H1 (cell line): ENCODE results near the gene ZFP36L1. TPM values are rescaled to one million over a fixed set of nuclear protein-coding genes. Genes with fewer than 3 reads are reported as not detected.

Experiments
- CTCF ChIA-PET: fragments of 300-600 bp; sonication (Branson Sonifier 250); formaldehyde crosslinking; loops from one replicate; lab custom pipeline; 2021; ENCODE audit not compliant: partially characterized antibody; lab: Charles Lee
- POLR2A ChIA-PET: fragments of 300-600 bp; sonication (Branson Sonifier 250); formaldehyde crosslinking; loops from one replicate; lab custom pipeline; 2021; ENCODE audit warnings: inconsistent platforms; ENCODE audit not compliant: partially characterized antibody; lab: Charles Lee
- DNase-seq, 2 experiments: peaks; one replicate each; pipeline versions ENCODE4 v3.0.0 to v3.0.0-alpha.2; 2010 to 2022; ENCODE audit warnings: low spot score in 2 of 2, low read depth in 1 of 2, mixed read lengths in 1 of 2
- FAIRE-seq: peaks from 2 replicates; lab custom pipeline; 2011; peaks lifted over from hg19 to GRCh38; lab: Jason Lieb, UNC
- H2AFZ ChIP-seq: 2 replicates; pipeline ENCODE4 v1.8.1; 2012; ENCODE audit warnings: low read length, inconsistent platforms
- H2AK5ac ChIP-seq: 2 replicates; pipeline ENCODE4 v1.6.1; 2013; ENCODE audit warnings: low read depth, low read length
- H2BK120ac ChIP-seq: replicated peaks from 2 replicates; pipeline ENCODE3; 2013; ENCODE audit warnings: low read depth, low read length, inconsistent platforms
- H2BK12ac ChIP-seq: 2 replicates; pipeline ENCODE4 v1.6.1; 2013; ENCODE audit warnings: low read depth, low read length
- H2BK15ac ChIP-seq: 2 replicates; pipeline ENCODE4 v1.6.1; 2013; ENCODE audit warnings: low read length
- H2BK20ac ChIP-seq: 2 replicates; pipeline ENCODE4 v1.6.1; 2013; ENCODE audit warnings: low read length
- H2BK5ac ChIP-seq: 2 replicates; pipeline ENCODE4 v1.6.1; 2013; ENCODE audit warnings: low read depth, low read length
- H3K14ac ChIP-seq: 2 replicates; pipeline ENCODE4 v1.6.1; 2013; ENCODE audit warnings: inconsistent platforms; ENCODE audit not compliant: insufficient read length
- H3K18ac ChIP-seq: 2 replicates; pipeline ENCODE4 v1.6.1; 2013; ENCODE audit warnings: low read length; ENCODE audit errors: extremely low read depth
- H3K23ac ChIP-seq: 2 replicates; pipeline ENCODE4 v1.6.1; 2013; ENCODE audit warnings: inconsistent platforms; ENCODE audit not compliant: insufficient read length
- H3K23me2 ChIP-seq: 2 replicates; pipeline ENCODE4 v1.6.1; 2013; ENCODE audit warnings: low read depth, low read length
- H3K27ac ChIP-seq: 2 replicates; pipeline ENCODE4 v1.6.1; 2011; ENCODE audit warnings: low read depth, low read length, inconsistent platforms
- H3K27me3 ChIP-seq, 4 experiments: replicated peaks in 1 of 4; 1 replicate in 1 of 4; 2 replicates in 3 of 4; pipeline versions ENCODE4 v1.6.1 to v1.8.1; 2011 to 2013; ENCODE audit warnings: low read length in 3 of 4, mild to moderate bottlenecking in 3 of 4, inconsistent platforms in 2 of 4, mixed read lengths in 2 of 4, moderate library complexity in 1 of 4; ENCODE audit not compliant: control insufficient read depth in 3 of 4, insufficient read depth in 3 of 4; ENCODE audit errors: extremely low read depth in 1 of 4
- H3K36me3 ChIP-seq, 4 experiments: 2 replicates each; pipeline versions ENCODE4 v1.6.1 to v1.8.1; 2011 to 2013; ENCODE audit warnings: mild to moderate bottlenecking in 4 of 4, low read length in 3 of 4, moderate library complexity in 2 of 4, control low read depth in 1 of 4, inconsistent platforms in 1 of 4; ENCODE audit not compliant: insufficient read depth in 4 of 4, control insufficient read depth in 2 of 4
- H3K4ac ChIP-seq: replicated peaks from 2 replicates; pipeline ENCODE3; 2013; ENCODE audit warnings: low read length, low read depth, mixed read lengths, inconsistent platforms; ENCODE audit not compliant: insufficient read length
- H3K4me1 ChIP-seq, 4 experiments: replicated peaks in 1 of 4; 1 replicate in 1 of 4; 2 replicates in 3 of 4; pipeline versions ENCODE4 v1.6.1 to v1.8.1; 2011 to 2013; ENCODE audit warnings: low read length in 3 of 4, inconsistent platforms in 2 of 4, mixed read lengths in 1 of 4; ENCODE audit not compliant: insufficient read depth in 4 of 4, control insufficient read depth in 3 of 4
- H3K4me2 ChIP-seq, 2 experiments: 2 replicates each; pipeline versions ENCODE4 v1.6.1 to v1.8.1; 2011 to 2013; ENCODE audit warnings: low read depth in 2 of 2, low read length in 2 of 2, control low read depth in 1 of 2, inconsistent platforms in 1 of 2, mild to moderate bottlenecking in 1 of 2; ENCODE audit not compliant: insufficient read depth in 1 of 2
- H3K4me3 ChIP-seq, 4 experiments: fragments of 200-600, 300-600 bp in 1 of 4; sonication (generic), shearing (Covaris generic), sonication (Bioruptor Twin) in 1 of 4; 2 replicates each; pipeline versions ENCODE4 v1.5.1 to v1.8.1; 2011 to 2016; ENCODE audit warnings: low read length in 4 of 4, low read depth in 3 of 4, control low read depth in 2 of 4, inconsistent platforms in 2 of 4, mild to moderate bottlenecking in 2 of 4, mixed read lengths in 1 of 4, moderate library complexity in 1 of 4; ENCODE audit not compliant: insufficient read depth in 2 of 4; ENCODE audit errors: extremely low read depth in 1 of 4
- H3K56ac ChIP-seq: replicated peaks from 2 replicates; pipeline ENCODE3; 2013; ENCODE audit warnings: low read depth, mild to moderate bottlenecking, mixed read lengths, low read length, inconsistent platforms; ENCODE audit not compliant: insufficient read length
- H3K79me1 ChIP-seq: 2 replicates; pipeline ENCODE4 v1.6.1; 2013; ENCODE audit warnings: low read depth, low read length, control low read depth
- H3K79me2 ChIP-seq, 2 experiments: 2 replicates each; pipeline versions ENCODE4 v1.6.1 to v1.8.1; 2012 to 2013; ENCODE audit warnings: low read length in 2 of 2, mild to moderate bottlenecking in 2 of 2, inconsistent platforms in 1 of 2; ENCODE audit not compliant: insufficient read depth in 2 of 2, control insufficient read depth in 1 of 2
- H3K9ac ChIP-seq, 4 experiments: replicated peaks in 1 of 4; 1 replicate in 1 of 4; 2 replicates in 3 of 4; pipeline versions ENCODE4 v1.6.1 to v1.8.1; 2011 to 2013; ENCODE audit warnings: low read depth in 3 of 4, low read length in 3 of 4, control low read depth in 2 of 4, mild to moderate bottlenecking in 2 of 4, moderate library complexity in 2 of 4, inconsistent platforms in 1 of 4; ENCODE audit errors: extremely low read depth in 1 of 4
- H3K9me3 ChIP-seq, 2 experiments: 2 replicates each; pipeline versions ENCODE4 v1.6.1 to v1.8.1; 2012 to 2013; ENCODE audit warnings: mild to moderate bottlenecking in 2 of 2, moderate library complexity in 2 of 2, control low read depth in 1 of 2, inconsistent platforms in 1 of 2, low read depth in 1 of 2, low read length in 1 of 2, mixed read lengths in 1 of 2; ENCODE audit not compliant: insufficient read depth in 2 of 2
- H4K20me1 ChIP-seq, 2 experiments: replicated peaks in 1 of 2; 2 replicates each; pipeline versions ENCODE3 to v1.8.1; 2011 to 2013; ENCODE audit warnings: inconsistent platforms in 2 of 2, low read length in 2 of 2, mild to moderate bottlenecking in 1 of 2; ENCODE audit not compliant: insufficient read depth in 2 of 2, control insufficient read depth in 1 of 2
- H4K5ac ChIP-seq: 2 replicates; pipeline ENCODE4 v1.6.1; 2013; ENCODE audit warnings: low read length, low read depth, mixed read lengths, inconsistent platforms; ENCODE audit not compliant: insufficient read length
- H4K8ac ChIP-seq: 2 replicates; pipeline ENCODE4 v1.8.0; 2013; ENCODE audit warnings: mild to moderate bottlenecking, moderate library complexity, low read length, inconsistent platforms; ENCODE audit not compliant: insufficient read depth; ENCODE audit errors: extremely low read depth
- H4K91ac ChIP-seq: replicated peaks from 2 replicates; pipeline ENCODE3; 2013; ENCODE audit warnings: low read length, mixed read lengths, inconsistent platforms; ENCODE audit not compliant: insufficient read length
- EZH2 ChIP-seq: fragments of 200-600 bp; sonication (generic); IDR thresholded peaks from 2 replicates; pipeline ENCODE4 v1.7.1; 2012; ENCODE audit warnings: low read depth, mild to moderate bottlenecking, moderate library complexity, low read length, inconsistent platforms; ENCODE audit not compliant: severe bottlenecking
- JUND ChIP-seq: IDR thresholded peaks from 2 replicates; pipeline ENCODE4 v1.6.1; 2011; ENCODE audit warnings: mild to moderate bottlenecking, improper control_type of control experiment, low read length
- KDM5A ChIP-seq: fragments of 200-600 bp; IDR thresholded peaks from 2 replicates; pipeline ENCODE4 v1.7.1; 2012; ENCODE audit warnings: mild to moderate bottlenecking, low read length, inconsistent platforms, mixed read lengths
- POLR2A ChIP-seq, 2 experiments: IDR thresholded peaks; 1 replicate in 1 of 2; 2 replicates in 1 of 2; pipeline ENCODE4 v1.6.1; 2011; ENCODE audit warnings: low read depth in 2 of 2, low read length in 2 of 2, mild to moderate bottlenecking in 2 of 2; ENCODE audit errors: control extremely low read depth in 1 of 2
- RFX5 ChIP-seq: IDR thresholded peaks from 2 replicates; pipeline ENCODE4 v1.6.1; 2011; ENCODE audit warnings: low read depth, low read length, improper control_type of control experiment, borderline replicate concordance
- SAP30 ChIP-seq: fragments of 300-600 bp; sonication (generic); IDR thresholded peaks from 2 replicates; pipeline ENCODE4 v1.7.1; 2012; ENCODE audit warnings: low read length, moderate library complexity, mild to moderate bottlenecking, inconsistent platforms; ENCODE audit not compliant: insufficient read depth, insufficient replicate concordance
- SUZ12 ChIP-seq: fragments of 200-600 bp; sonication (generic); IDR thresholded peaks from 2 replicates; pipeline ENCODE4 v1.6.1; 2012; ENCODE audit warnings: mild to moderate bottlenecking, inconsistent platforms, low read length, moderate library complexity, mixed read lengths
- TCF12 ChIP-seq: IDR thresholded peaks from 2 replicates; pipeline ENCODE4 v1.6.1; 2011; ENCODE audit warnings: low read depth, mild to moderate bottlenecking, low read length
- WGBS, 2 experiments: shearing (Covaris generic) in 1 of 2; methylation state at CpG; one replicate each; pipeline versions ENCODE4 v1.1.6 to v1.1.7; 2013 to 2015; ENCODE audit warnings: low lambda C conversion rate in 2 of 2, mixed read lengths in 2 of 2, inconsistent platforms in 1 of 2, low coverage in 1 of 2, missing lambda C conversion rate in 1 of 2; ENCODE audit not compliant: insufficient replicate concordance in 2 of 2, insufficient coverage in 1 of 2, insufficient read length in 1 of 2; ENCODE audit errors: extremely low coverage in 1 of 2, missing lambda C conversion rate in 1 of 2; 5-methylcytosine and 5-hydroxymethylcytosine counted together
- polyA plus RNA-seq, 7 experiments: library from polyadenylated mRNA; depleted of rRNA in 3 of 7; stranded (reverse) in 5 of 7; unstranded in 2 of 7; fragments of >200 nt in 5 of 7; fragments of 200-250 nt in 2 of 7; gene quantifications; 1 replicate in 5 of 7; 2 replicates in 1 of 7; 4 replicates in 1 of 7; pipeline versions ENCODE4 v1.2.1 to v1.2.3, GENCODE V29; 2011 to 2013; ENCODE audit warnings: missing spikeins in 2 of 7, mixed read lengths in 2 of 7
- total RNA-seq: library from RNA; stranded (reverse); fragmentation: NEBNext Ultra II Directional; extraction: Animal tissue kit (Norgen Biotek cat#: 25700); gene quantifications from 2 replicates; pipeline ENCODE4 v1.2.1, GENCODE V29; 2021
- TF ChIP-seq, protein P1 (sequence below): IDR thresholded peaks from 2 replicates; pipeline ENCODE4 v1.6.1; 2012; ENCODE audit warnings: inconsistent platforms
- TF ChIP-seq, protein P2 (sequence below): IDR thresholded peaks from 2 replicates; pipeline ENCODE4 v1.6.1; 2011; ENCODE audit warnings: low read length, improper control_type of control experiment

ZFP36L1 gene
- total and polyA plus RNA-seq, 2 of the 8 experiments (the other 6 are each of a cell fraction or from before 2014, with no cell fraction given) = 80.4 to 132 TPM

DNA sequence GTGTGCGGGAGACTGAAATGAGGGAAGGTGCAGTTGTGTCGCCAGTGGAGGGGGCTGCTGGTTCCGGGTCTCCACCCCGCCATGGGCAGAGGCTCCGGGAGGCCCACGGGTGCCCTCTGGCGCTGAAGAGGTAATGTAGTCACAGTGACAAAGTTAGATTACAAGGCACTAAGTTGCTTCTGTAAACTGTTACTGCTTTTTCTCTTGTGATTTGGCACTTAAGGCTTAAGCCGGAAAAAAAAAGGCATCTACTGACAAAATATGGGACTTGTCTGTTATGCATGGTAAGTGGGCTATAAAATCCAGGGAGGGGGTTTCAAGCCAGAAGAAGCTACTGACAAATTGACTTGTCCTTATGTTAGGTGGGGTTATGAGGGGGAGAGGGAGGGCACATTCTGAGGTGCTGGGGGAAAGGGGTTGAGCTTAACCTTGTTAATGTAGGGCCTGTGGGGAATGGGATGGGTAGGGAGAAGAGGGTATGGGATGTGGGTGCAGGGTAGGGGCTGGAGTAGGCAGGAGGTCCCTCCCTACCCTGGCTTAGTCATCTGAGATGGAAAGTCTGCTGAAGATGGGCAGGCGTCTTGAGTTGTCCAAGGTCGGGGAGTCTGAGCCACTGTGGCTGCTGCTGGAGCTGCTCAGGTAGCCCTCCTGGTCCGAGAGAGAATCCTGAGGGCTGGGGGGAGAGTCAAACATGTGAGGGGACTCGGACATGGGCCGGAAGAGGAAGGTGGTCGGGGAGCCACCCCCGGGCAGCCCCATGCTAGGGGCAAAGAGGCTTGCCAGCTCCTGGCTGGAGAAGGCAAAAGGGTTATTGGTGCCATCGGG is 3.7 kb downstream of the ZFP36L1 start:
- Histone ChIP-seq H3K4ac (no peak overlapping the region), H4K20me1 (peaks cover 31% of the 10 kb centered on the region in 2 experiments), H2BK5ac (no peak overlapping the region), H3K27ac (no peak overlapping the region), H3K23ac (no peak overlapping the region), H3K4me1 (peaks cover 0 to 22% (median 12%) of the 10 kb centered on the region in 4 experiments; a peak in 6 of 7 replicates), H4K8ac (peak overlapping the region; percentile 72), H3K14ac (no peak overlapping the region), H3K4me3 (peak overlapping the region in 3 of 4 experiments; percentile 9 to 91 (median 14); a peak in 3 of 8 replicates), H4K91ac (no peak overlapping the region), H3K36me3 (peaks cover 18 to 38% (median 28%) of the 10 kb centered on the region in 4 experiments), H3K4me2 (peak overlapping the region; percentile 84 to 97; a peak in 3 of 4 replicates), H3K9ac (no peak overlapping the region), H3K9me3 (no peaks in the 10 kb centered on the region), H2BK120ac (no peak overlapping the region), H3K79me2 (peaks cover 26 to 46% of the 10 kb centered on the region in 2 experiments), H2AK5ac (no peak overlapping the region), H2BK20ac (no peak overlapping the region), H3K18ac (no peak overlapping the region), H4K5ac (no peak overlapping the region), H3K23me2 (peaks cover 8% of the 10 kb centered on the region; the same call in 1 of the 2 replicates), H3K27me3 (no peaks in the 10 kb centered on the region), H2BK12ac (no peak overlapping the region), H3K56ac (no peak overlapping the region), H2BK15ac (no peak overlapping the region), H2AFZ (no peak overlapping the region), H3K79me1 (peaks cover 9% of the 10 kb centered on the region; the same call in 1 of the 2 replicates)
- ChIA-PET POLR2A (interaction anchor here (0.5 to 9.6 kb wide), 21 partner anchors 14 to 855 kb away, joined by 3 to 222 read pairs (median 3); no protein-coding TSS in a partner anchor), CTCF (interaction anchor here (0.7 to 5.9 kb wide), 38 partner anchors 8 to 704 kb away, joined by 3 to 60 read pairs (median 4); no protein-coding TSS in a partner anchor)
- WGBS, 2 experiments = 88% methylated on average over 10 of the region's 16 CpGs; no CpG with 5 or more reads in 1 of the 2 experiments
- FAIRE-seq = no peak
- peak in 1 of 2 experiments; percentile 71 for DNase-seq
- TF ChIP-seq POLR2A (IDR thresholded peaks at IDR 0.05; ENCODE audit: control extremely low read depth in 1 of 2, low read depth in 2 of 2, low read length in 2 of 2) (no peak; a peak in 1 of 3 replicates), KDM5A (no peak), SAP30 (no peak), JUND (no peak), EZH2 (no peak), SUZ12 (no peak), RFX5 (no peak), TCF12 (no peak)
- TF ChIP-seq, protein P1, sequence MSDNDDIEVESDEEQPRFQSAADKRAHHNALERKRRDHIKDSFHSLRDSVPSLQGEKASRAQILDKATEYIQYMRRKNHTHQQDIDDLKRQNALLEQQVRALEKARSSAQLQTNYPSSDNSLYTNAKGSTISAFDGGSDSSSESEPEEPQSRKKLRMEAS = no peak
- TF ChIP-seq, protein P2, sequence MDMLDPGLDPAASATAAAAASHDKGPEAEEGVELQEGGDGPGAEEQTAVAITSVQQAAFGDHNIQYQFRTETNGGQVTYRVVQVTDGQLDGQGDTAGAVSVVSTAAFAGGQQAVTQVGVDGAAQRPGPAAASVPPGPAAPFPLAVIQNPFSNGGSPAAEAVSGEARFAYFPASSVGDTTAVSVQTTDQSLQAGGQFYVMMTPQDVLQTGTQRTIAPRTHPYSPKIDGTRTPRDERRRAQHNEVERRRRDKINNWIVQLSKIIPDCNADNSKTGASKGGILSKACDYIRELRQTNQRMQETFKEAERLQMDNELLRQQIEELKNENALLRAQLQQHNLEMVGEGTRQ = peak; percentile 26; the same call in 1 of the 2 replicates
